TTC549 (cell line): Measurements from ENCODE around the gene CEP85.

Experiments
- FAIRE-seq: peaks from 2 replicates; lab custom pipeline; 2012; peaks lifted over from hg19 to GRCh38; lab: Jason Lieb, UNC

CEP85 gene

GRCh38 chr1:26317146-26317545, 83.1 kb downstream of the CEP85 start:
- no peak for FAIRE-seq

- no peak for FAIRE-seq
Measured at GRCh38 chr1:26317612-26318337, 83.8 kb downstream of the CEP85 start, which contains the start of gene CD52. CD52 (plus strand) TSS chr1:26317958; CDS start chr1:26318018, 60 bp downstream.

- no peak for FAIRE-seq
Measured at GRCh38 chr1:26318338-26319064, 84.5 kb downstream of the CEP85 start.

GRCh38 chr1:26320896-26321295, 86.9 kb downstream of the CEP85 start:
- no peak for FAIRE-seq

- FAIRE-seq, result peak; percentile 48
Measured at GRCh38 chr1:26321315-26322041, 87.5 kb downstream of the CEP85 start.

GRCh38 chr1:26322042-26322331, 88.0 kb downstream of the CEP85 start:
- no peak for FAIRE-seq

GRCh38 chr1:26323382-26323781, 89.4 kb downstream of the CEP85 start:
- FAIRE-seq, result no peak

GRCh38 chr1:26324550-26324949, 90.5 kb downstream of the CEP85 start:
- no peak for FAIRE-seq

GRCh38 chr1:26327956-26328362, 94.0 kb downstream of the CEP85 start:
- no peak for FAIRE-seq
